Osteoblast (primary cell): ENCODE data around the gene PAK5. TPM values are rescaled to one million over a fixed set of nuclear protein-coding genes. Genes with fewer than 3 reads are reported as not detected.

Experiments
- DNase-seq: peaks from one replicate; pipeline ENCODE4 v3.0.0; 2011; ENCODE audit warnings: low spot score, mixed read lengths; ENCODE audit not compliant: insufficient read length; ENCODE audit errors: missing footprints
- H2AFZ ChIP-seq: 2 replicates; pipeline ENCODE4 v1.6.0; 2011; ENCODE audit warnings: mild to moderate bottlenecking, low read length
- H3K27ac ChIP-seq: 2 replicates; pipeline ENCODE4 v1.5.1; 2011; ENCODE audit warnings: mild to moderate bottlenecking, low read depth, low read length, moderate library complexity
- H3K27me3 ChIP-seq: 2 replicates; pipeline ENCODE4 v1.6.0; 2012; ENCODE audit warnings: mild to moderate bottlenecking, control low read depth, inconsistent platforms, low read length, moderate library complexity; ENCODE audit not compliant: insufficient read depth
- H3K36me3 ChIP-seq: 2 replicates; pipeline ENCODE4 v1.5.1; 2011; ENCODE audit warnings: mild to moderate bottlenecking, low read length, control low read depth, moderate library complexity; ENCODE audit not compliant: insufficient read depth
- H3K4me1 ChIP-seq: 2 replicates; pipeline ENCODE4 v1.5.1; 2011; ENCODE audit warnings: mild to moderate bottlenecking, low read length, control low read depth, moderate library complexity; ENCODE audit not compliant: insufficient read depth
- H3K4me2 ChIP-seq: 2 replicates; pipeline ENCODE4 v1.6.0; 2011; ENCODE audit warnings: mild to moderate bottlenecking, low read length; ENCODE audit not compliant: insufficient read depth
- H3K4me3 ChIP-seq: fragments of 200-600 bp; sonication (generic); 3 replicates; pipeline ENCODE4 v1.5.1; 2012; ENCODE audit warnings: mild to moderate bottlenecking, low read length, inconsistent platforms; ENCODE audit not compliant: insufficient read depth
- H3K79me2 ChIP-seq: 2 replicates; pipeline ENCODE4 v1.6.0; 2012; ENCODE audit warnings: mild to moderate bottlenecking, low read length, control low read depth, inconsistent platforms; ENCODE audit not compliant: insufficient read depth
- H3K9me3 ChIP-seq: 2 replicates; pipeline ENCODE4 v1.5.1; 2011; ENCODE audit warnings: low read depth, low read length, control low read depth
- H4K20me1 ChIP-seq: 2 replicates; pipeline ENCODE4 v1.6.0; 2012; ENCODE audit warnings: mild to moderate bottlenecking, low read length, control low read depth; ENCODE audit not compliant: insufficient read depth
- total RNA-seq: library from RNA; depleted of rRNA; stranded (reverse); fragments of >200 nt; gene quantifications from 2 replicates; pipeline ENCODE4 v1.2.3, GENCODE V29; 2012
- TF ChIP-seq, protein P1 (sequence below): IDR thresholded peaks from 2 replicates; pipeline ENCODE4 v1.5.1; 2011; ENCODE audit warnings: mild to moderate bottlenecking, low read depth, low read length, moderate library complexity; ENCODE audit errors: extremely low read depth

The PAK5 gene
- total RNA-seq, 1 donor: not detected

- Histone ChIP-seq H3K9me3 (no peaks in the 10 kb centered on the region), H2AFZ (no peak overlapping the region), H3K4me3 (no peak overlapping the region), H3K27ac (no peak overlapping the region), H3K27me3 (no peaks in the 10 kb centered on the region), H3K79me2 (no peaks in the 10 kb centered on the region), H3K36me3 (no peaks in the 10 kb centered on the region), H3K4me1 (no peaks in the 10 kb centered on the region), H4K20me1 (no peaks in the 10 kb centered on the region), H3K4me2 (no peak overlapping the region)
- no peak for DNase-seq
- TF ChIP-seq, protein P1, sequence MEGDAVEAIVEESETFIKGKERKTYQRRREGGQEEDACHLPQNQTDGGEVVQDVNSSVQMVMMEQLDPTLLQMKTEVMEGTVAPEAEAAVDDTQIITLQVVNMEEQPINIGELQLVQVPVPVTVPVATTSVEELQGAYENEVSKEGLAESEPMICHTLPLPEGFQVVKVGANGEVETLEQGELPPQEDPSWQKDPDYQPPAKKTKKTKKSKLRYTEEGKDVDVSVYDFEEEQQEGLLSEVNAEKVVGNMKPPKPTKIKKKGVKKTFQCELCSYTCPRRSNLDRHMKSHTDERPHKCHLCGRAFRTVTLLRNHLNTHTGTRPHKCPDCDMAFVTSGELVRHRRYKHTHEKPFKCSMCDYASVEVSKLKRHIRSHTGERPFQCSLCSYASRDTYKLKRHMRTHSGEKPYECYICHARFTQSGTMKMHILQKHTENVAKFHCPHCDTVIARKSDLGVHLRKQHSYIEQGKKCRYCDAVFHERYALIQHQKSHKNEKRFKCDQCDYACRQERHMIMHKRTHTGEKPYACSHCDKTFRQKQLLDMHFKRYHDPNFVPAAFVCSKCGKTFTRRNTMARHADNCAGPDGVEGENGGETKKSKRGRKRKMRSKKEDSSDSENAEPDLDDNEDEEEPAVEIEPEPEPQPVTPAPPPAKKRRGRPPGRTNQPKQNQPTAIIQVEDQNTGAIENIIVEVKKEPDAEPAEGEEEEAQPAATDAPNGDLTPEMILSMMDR: peak; percentile 29
Measured at GRCh38 chr20:9884061-9884460, 45.2 kb upstream of the PAK5 start.

DNA sequence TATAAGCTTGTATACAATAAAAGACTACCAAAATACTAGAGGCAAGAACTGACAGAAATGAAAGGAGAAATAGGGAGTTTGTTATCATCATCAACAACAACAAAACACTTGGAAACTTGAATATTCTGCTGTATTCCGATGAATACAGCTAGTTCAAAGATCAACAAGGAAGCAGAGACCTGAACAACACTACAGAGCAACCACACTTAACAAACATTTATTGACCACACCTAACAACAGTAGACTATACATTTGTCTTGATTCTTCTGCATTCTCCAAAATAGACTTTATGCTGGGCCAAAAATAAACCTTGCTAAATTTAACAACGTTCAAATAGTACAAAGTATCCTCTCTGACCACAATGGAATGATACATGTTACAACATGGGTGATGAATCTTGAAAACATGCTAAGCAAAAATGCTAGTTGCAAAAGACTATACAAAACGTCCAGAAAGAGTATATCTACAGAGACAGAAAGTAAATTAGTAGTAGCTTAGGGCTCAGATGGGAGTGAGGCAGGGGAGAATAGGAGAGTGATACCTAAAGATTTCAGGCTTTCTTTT, 39.1 kb upstream of the PAK5 start:
- Histone ChIP-seq H2AFZ (no peak overlapping the region), H3K27ac (no peak overlapping the region), H3K9me3 (no peaks in the 10 kb centered on the region), H3K79me2 (no peaks in the 10 kb centered on the region), H3K4me1 (no peaks in the 10 kb centered on the region), H3K4me3 (no peak overlapping the region), H3K4me2 (no peak overlapping the region), H3K36me3 (no peaks in the 10 kb centered on the region), H3K27me3 (no peaks in the 10 kb centered on the region), H4K20me1 (no peaks in the 10 kb centered on the region)
- TF ChIP-seq, protein P1: no peak
- no peak for DNase-seq

DNA sequence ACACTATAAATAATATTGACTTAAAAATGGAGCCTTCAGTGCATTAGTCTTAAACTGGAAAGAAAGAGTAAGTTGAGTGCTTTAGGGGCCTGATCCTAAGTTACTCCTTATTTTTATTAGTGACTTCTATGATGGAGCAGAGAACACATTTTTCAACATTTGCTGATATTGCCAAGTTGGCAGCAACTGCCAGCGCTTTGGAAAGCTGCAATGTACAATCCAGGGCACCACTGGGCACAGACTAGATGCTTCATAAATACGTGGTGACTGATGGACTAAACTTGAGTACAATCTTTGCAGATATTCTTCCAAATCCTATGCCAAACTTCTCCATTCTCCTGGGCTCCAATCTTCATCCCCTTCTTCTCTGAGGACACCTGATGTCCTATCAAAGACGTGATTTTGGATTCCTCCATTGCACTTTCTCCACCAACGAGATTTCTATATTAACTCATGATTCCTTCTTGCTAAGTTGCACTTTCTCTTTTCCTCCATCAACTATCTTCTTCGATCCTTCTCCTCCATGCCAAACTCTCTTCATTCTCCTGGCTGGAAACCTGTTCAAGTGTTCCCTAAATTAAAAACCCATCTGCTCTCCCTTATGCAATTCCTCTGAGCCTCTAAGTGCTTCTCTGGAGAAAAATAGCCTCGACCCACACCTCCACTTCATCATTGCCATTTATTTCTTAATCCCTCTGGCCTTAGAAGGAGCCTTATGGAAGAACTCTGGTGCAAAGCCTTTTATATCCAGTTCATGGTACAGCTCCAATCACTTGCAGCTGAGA, 28.5 kb upstream of the PAK5 start:
- Histone ChIP-seq H3K4me2 (no peak overlapping the region), H3K4me3 (no peak overlapping the region), H3K27ac (no peak overlapping the region), H3K4me1 (no peaks in the 10 kb centered on the region), H3K27me3 (no peaks in the 10 kb centered on the region), H4K20me1 (no peaks in the 10 kb centered on the region), H3K9me3 (no peaks in the 10 kb centered on the region), H2AFZ (no peak overlapping the region), H3K36me3 (no peaks in the 10 kb centered on the region), H3K79me2 (no peaks in the 10 kb centered on the region)
- no peak for DNase-seq
- TF ChIP-seq, protein P1: no peak

- H3K79me2 ChIP-seq: no peaks in the 10 kb centered on the region
- no peaks in the 10 kb centered on the region for H4K20me1 ChIP-seq
- no peaks in the 10 kb centered on the region for H3K9me3 ChIP-seq
- H3K4me2 ChIP-seq: no peak overlapping the region
- no peaks in the 10 kb centered on the region for H3K36me3 ChIP-seq
- H3K4me1 ChIP-seq: no peaks in the 10 kb centered on the region
- DNase-seq: no peak
- no peak overlapping the region for H3K27ac ChIP-seq
- TF ChIP-seq, protein P1: no peak
- no peak overlapping the region for H2AFZ ChIP-seq
- no peak overlapping the region for H3K4me3 ChIP-seq
- no peaks in the 10 kb centered on the region for H3K27me3 ChIP-seq
Measured at GRCh38 chr20:9852566-9852965, 13.7 kb upstream of the PAK5 start.
